HK-2 (cell line): ENCODE data around the gene PPP5C.
"Not testable (repeated sequence)": the region's sequence is repeated elsewhere in the genome, so short reads cannot be mapped to it uniquely, and the experiment has no call there.

Source experiments
- DNase-seq: peaks from one replicate; pipeline ENCODE4 v3.0.0-alpha.2; 2018; ENCODE audit not compliant: unreplicated experiment

PPP5C gene

GRCh38 chr19:46410205-46411087 is 63.6 kb downstream of the PPP5C start:
- DNase-seq = no peak

- no peak for DNase-seq
Measured at GRCh38 chr19:46411088-46411924, 64.4 kb downstream of the PPP5C start.

GRCh38 chr19:46411925-46412649 is 65.2 kb downstream of the PPP5C start:
- DNase-seq = no peak

GRCh38 chr19:46412650-46413261 is 65.9 kb downstream of the PPP5C start:
- no peak for DNase-seq

- DNase-seq = no peak
Measured at GRCh38 chr19:46413262-46414031, 66.6 kb downstream of the PPP5C start, which contains the start of gene CCDC8. CCDC8 (minus strand) TSS chr19:46413564; CDS start chr19:46412810, 754 bp downstream.

GRCh38 chr19:46414899-46415298 is 68.0 kb downstream of the PPP5C start:
- DNase-seq = not testable (repeated sequence)

- peak; percentile 91 for DNase-seq
Measured at GRCh38 chr19:46415804-46416709, 69.2 kb downstream of the PPP5C start.

GRCh38 chr19:46420056-46420455 is 73.2 kb downstream of the PPP5C start:
- no peak for DNase-seq

- no peak for DNase-seq
Measured at GRCh38 chr19:46422344-46422743, 75.5 kb downstream of the PPP5C start.

GRCh38 chr19:46423188-46423587 is 76.3 kb downstream of the PPP5C start:
- DNase-seq = no peak

- DNase-seq = peak; percentile 34
Measured at GRCh38 chr19:46426035-46426505, 79.2 kb downstream of the PPP5C start.

- DNase-seq = peak; percentile 66
Measured at GRCh38 chr19:46426506-46427162, 79.7 kb downstream of the PPP5C start.

- no peak for DNase-seq
Measured at GRCh38 chr19:46427518-46428045, 80.7 kb downstream of the PPP5C start.

GRCh38 chr19:46428239-46429135 is 81.6 kb downstream of the PPP5C start, which contains the start of gene PNMA8C:
PNMA8C (minus strand) TSS chr19:46428936; CDS start chr19:46428359, 577 bp downstream.
- peak; percentile 44 for DNase-seq

- no peak for DNase-seq
Measured at GRCh38 chr19:46429999-46430398, 83.1 kb downstream of the PPP5C start.

- no peak for DNase-seq
Measured at GRCh38 chr19:46431824-46432223, 84.9 kb downstream of the PPP5C start.

- DNase-seq = not testable (repeated sequence)
Measured at GRCh38 chr19:46433470-46433869, 86.6 kb downstream of the PPP5C start.
